ENCODE results near the gene TRPM8.

DNA sequence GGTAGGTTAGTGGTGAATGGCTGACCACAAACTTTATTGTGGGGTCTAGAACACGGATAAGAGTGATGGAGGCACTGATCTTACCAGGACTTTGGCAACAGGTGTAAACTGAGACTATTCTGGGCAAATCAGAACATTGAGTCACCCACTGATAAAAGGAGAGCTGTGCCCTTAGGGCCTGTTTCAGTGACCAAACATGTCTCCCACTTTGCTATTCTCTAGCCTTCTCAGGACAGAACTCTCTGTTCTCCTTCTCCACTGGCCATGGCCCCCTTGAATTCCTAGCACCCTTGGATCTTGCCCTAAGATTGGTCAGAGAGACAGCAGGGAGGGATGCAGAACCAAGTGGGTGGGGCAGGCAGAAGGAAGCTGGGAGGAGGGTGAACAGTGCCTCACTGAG is 18.3 kb downstream of the TRPM8 start:
- TF ChIP-seq, protein P1, sequence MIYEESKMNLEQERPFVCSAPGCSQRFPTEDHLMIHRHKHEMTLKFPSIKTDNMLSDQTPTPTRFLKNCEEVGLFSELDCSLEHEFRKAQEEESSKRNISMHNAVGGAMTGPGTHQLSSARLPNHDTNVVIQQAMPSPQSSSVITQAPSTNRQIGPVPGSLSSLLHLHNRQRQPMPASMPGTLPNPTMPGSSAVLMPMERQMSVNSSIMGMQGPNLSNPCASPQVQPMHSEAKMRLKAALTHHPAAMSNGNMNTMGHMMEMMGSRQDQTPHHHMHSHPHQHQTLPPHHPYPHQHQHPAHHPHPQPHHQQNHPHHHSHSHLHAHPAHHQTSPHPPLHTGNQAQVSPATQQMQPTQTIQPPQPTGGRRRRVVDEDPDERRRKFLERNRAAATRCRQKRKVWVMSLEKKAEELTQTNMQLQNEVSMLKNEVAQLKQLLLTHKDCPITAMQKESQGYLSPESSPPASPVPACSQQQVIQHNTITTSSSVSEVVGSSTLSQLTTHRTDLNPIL (CRISPR knock-in tag; IDR thresholded peaks at IDR 0.05; ENCODE audit: low read depth): no peak
- no peak for TF ChIP-seq ESRRG (CRISPR knock-in tag; IDR thresholded peaks at IDR 0.05)
- TF ChIP-seq TSHZ2 (CRISPR knock-in tag; IDR thresholded peaks at IDR 0.05): no peak
- TF ChIP-seq ARNTL (CRISPR knock-in tag; IDR thresholded peaks at IDR 0.05; ENCODE audit: borderline replicate concordance, low read depth): no peak
- TF ChIP-seq, protein P2, sequence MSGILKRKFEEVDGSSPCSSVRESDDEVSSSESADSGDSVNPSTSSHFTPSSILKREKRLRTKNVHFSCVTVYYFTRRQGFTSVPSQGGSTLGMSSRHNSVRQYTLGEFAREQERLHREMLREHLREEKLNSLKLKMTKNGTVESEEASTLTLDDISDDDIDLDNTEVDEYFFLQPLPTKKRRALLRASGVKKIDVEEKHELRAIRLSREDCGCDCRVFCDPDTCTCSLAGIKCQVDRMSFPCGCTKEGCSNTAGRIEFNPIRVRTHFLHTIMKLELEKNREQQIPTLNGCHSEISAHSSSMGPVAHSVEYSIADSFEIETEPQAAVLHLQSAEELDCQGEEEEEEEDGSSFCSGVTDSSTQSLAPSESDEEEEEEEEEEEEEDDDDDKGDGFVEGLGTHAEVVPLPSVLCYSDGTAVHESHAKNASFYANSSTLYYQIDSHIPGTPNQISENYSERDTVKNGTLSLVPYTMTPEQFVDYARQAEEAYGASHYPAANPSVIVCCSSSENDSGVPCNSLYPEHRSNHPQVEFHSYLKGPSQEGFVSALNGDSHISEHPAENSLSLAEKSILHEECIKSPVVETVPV (CRISPR knock-in tag; IDR thresholded peaks at IDR 0.05): no peak
- no peak for TF ChIP-seq GLIS3 (CRISPR knock-in tag; IDR thresholded peaks at IDR 0.05)
- TF ChIP-seq RARB (CRISPR knock-in tag; IDR thresholded peaks at IDR 0.05): no peak
- TF ChIP-seq CSDC2 (CRISPR knock-in tag; IDR thresholded peaks at IDR 0.05): no peak
- TF ChIP-seq ZNF70 (CRISPR knock-in tag; IDR thresholded peaks at IDR 0.05): no peak
- TF ChIP-seq ZC3H10 (CRISPR knock-in tag; IDR thresholded peaks at IDR 0.05): no peak
